ENCODE measurements around the gene PRDM10.
A peak's percentile ranks its signal among the peaks of the same experiment; 100 is the strongest.

Gene PRDM10

GRCh38 chr11:130002352-130002845 is at the start of gene PRDM10:
PRDM10 (minus strand) TSS chr11:130002835; CDS start chr11:129960964, 41,871 bp downstream.
- peak within 1 kb of the TSS; percentile 69 to 89 (median 88) for H3K4me3 ChIP-seq (ENCODE audit: low read depth in 1 of 5, low read length in 5 of 5)
- H3K4me1 ChIP-seq (ENCODE audit: control insufficient read depth in 5 of 5, insufficient read depth in 5 of 5, low read length in 5 of 5) = peaks cover 0 to 24% (median 23%) of the 10 kb centered on the region in 5 donors
- peak within 1 kb of the TSS; percentile 73 to 95 (median 86) for H3K9ac ChIP-seq (ENCODE audit: low read length in 5 of 5)
- H3K27ac ChIP-seq (ENCODE audit: low read depth, low read length) = peak within 1 kb of the TSS; percentile 95
- no peaks in the 10 kb centered on the region for H3K9me3 ChIP-seq (ENCODE audit: control insufficient read depth in 5 of 5, low read length in 5 of 5)
- no peaks in the 10 kb centered on the region for H3K36me3 ChIP-seq (ENCODE audit: control insufficient read depth in 5 of 5, insufficient read depth in 5 of 5, low read length in 5 of 5)
- no peaks in the 10 kb centered on the region for H3K27me3 ChIP-seq (ENCODE audit: control insufficient read depth in 5 of 5, insufficient read depth in 4 of 5, low read length in 5 of 5)

DNA sequence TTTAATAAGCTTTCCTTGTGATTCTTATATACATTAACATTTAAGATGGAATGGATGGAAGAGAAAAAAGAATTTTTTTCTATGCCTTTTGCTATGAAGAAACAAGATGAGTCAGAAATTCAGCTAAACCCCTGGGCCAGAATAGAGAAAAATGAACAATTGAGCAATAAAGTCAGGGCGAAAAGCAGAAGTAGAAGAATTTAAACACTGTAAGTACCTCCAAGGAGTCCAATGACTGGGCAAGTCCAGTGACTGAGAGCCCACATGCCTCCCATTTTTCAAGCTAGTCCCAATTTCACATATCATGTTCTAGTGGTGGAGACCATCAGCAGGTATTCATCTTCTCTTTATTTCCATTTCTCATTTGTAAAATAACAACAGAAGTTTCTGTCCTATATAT is 48.4 kb upstream of the PRDM10 start:
- Histone ChIP-seq H3K9me3 (ENCODE audit: control insufficient read depth in 5 of 5, low read length in 5 of 5) (peaks cover 0 to 5% (median 0%) of the 10 kb centered on the region in 5 donors), H3K36me3 (ENCODE audit: control insufficient read depth in 5 of 5, insufficient read depth in 5 of 5, low read length in 5 of 5) (no peaks in the 10 kb centered on the region), H3K27me3 (ENCODE audit: control insufficient read depth in 5 of 5, insufficient read depth in 4 of 5, low read length in 5 of 5) (no peaks in the 10 kb centered on the region), H3K9ac (ENCODE audit: low read length in 5 of 5) (no peak overlapping the region), H3K27ac (ENCODE audit: low read depth, low read length) (no peak overlapping the region), H3K4me1 (ENCODE audit: control insufficient read depth in 5 of 5, insufficient read depth in 5 of 5, low read length in 5 of 5) (peaks cover 0 to 6% (median 0%) of the 10 kb centered on the region in 5 donors), H3K4me3 (ENCODE audit: low read depth in 1 of 5, low read length in 5 of 5) (no peak overlapping the region)

- Histone ChIP-seq H3K4me3 (ENCODE audit: low read depth in 1 of 5, low read length in 5 of 5) (no peak overlapping the region), H3K27me3 (ENCODE audit: control insufficient read depth in 5 of 5, insufficient read depth in 4 of 5, low read length in 5 of 5) (no peaks in the 10 kb centered on the region), H3K9me3 (ENCODE audit: control insufficient read depth in 5 of 5, low read length in 5 of 5) (peaks cover 0 to 5% (median 0%) of the 10 kb centered on the region in 5 donors), H3K36me3 (ENCODE audit: control insufficient read depth in 5 of 5, insufficient read depth in 5 of 5, low read length in 5 of 5) (no peaks in the 10 kb centered on the region), H3K4me1 (ENCODE audit: control insufficient read depth in 5 of 5, insufficient read depth in 5 of 5, low read length in 5 of 5) (peaks cover 0 to 6% (median 0%) of the 10 kb centered on the region in 5 donors), H3K27ac (ENCODE audit: low read depth, low read length) (no peak overlapping the region), H3K9ac (ENCODE audit: low read length in 5 of 5) (no peak overlapping the region)
Observed at GRCh38 chr11:130050257-130050656, 47.6 kb upstream of the PRDM10 start.

DNA sequence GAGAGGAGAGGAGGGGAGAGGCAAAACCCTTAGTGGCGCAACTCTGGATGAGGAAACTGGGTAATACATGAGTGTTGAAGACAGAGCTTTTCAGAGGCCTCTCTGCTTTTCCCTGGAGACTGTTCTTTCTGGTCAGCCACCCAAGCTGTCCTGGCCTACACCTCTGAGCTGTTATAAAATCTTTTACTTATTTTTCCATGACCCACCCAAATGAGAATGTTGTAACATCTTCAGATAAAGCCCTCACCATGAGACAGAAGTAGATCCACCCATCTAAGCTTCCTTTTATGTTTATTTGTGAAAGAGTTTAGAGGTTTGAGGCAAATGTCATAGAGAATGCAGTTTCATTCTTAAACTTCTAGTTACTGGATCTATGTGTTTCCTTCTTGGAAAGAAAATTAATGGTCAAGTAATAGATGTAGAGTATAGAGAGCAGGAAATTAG is 46.7 kb upstream of the PRDM10 start:
- H3K9ac ChIP-seq (ENCODE audit: low read length in 5 of 5) = no peak overlapping the region
- H3K27ac ChIP-seq (ENCODE audit: low read depth, low read length) = no peak overlapping the region
- H3K4me3 ChIP-seq (ENCODE audit: low read depth in 1 of 5, low read length in 5 of 5) = no peak overlapping the region
- H3K36me3 ChIP-seq (ENCODE audit: control insufficient read depth in 5 of 5, insufficient read depth in 5 of 5, low read length in 5 of 5) = no peaks in the 10 kb centered on the region
- peaks cover 0 to 5% (median 0%) of the 10 kb centered on the region in 5 donors for H3K9me3 ChIP-seq (ENCODE audit: control insufficient read depth in 5 of 5, low read length in 5 of 5)
- H3K27me3 ChIP-seq (ENCODE audit: control insufficient read depth in 5 of 5, insufficient read depth in 4 of 5, low read length in 5 of 5) = no peaks in the 10 kb centered on the region
- peaks cover 0 to 6% (median 0%) of the 10 kb centered on the region in 5 donors for H3K4me1 ChIP-seq (ENCODE audit: control insufficient read depth in 5 of 5, insufficient read depth in 5 of 5, low read length in 5 of 5)

DNA sequence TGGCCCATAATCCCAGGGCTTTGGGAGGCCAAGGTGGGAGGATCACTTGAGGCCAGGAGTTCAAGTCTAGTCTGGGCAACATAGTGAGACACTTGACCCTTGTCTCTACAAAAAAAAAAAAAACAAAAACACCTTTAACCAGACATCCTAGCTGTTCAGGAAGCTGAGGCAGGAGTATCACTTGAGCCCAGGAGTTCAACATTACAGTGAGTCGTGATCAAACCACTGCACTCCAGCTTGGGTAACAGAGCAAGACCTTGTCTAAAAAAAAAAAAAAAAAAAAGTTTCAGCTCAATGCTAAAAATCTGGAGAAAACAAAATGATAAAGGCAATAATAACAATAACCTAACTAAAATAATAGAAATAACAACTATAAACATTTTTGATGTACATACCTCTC is 44.5 kb upstream of the PRDM10 start:
- Histone ChIP-seq H3K27me3 (ENCODE audit: control insufficient read depth in 5 of 5, insufficient read depth in 4 of 5, low read length in 5 of 5) (no peaks in the 10 kb centered on the region), H3K36me3 (ENCODE audit: control insufficient read depth in 5 of 5, insufficient read depth in 5 of 5, low read length in 5 of 5) (no peaks in the 10 kb centered on the region), H3K4me1 (ENCODE audit: control insufficient read depth in 5 of 5, insufficient read depth in 5 of 5, low read length in 5 of 5) (peaks cover 0 to 18% (median 7%) of the 10 kb centered on the region in 5 donors), H3K9me3 (ENCODE audit: control insufficient read depth in 5 of 5, low read length in 5 of 5) (no peaks in the 10 kb centered on the region), H3K27ac (ENCODE audit: low read depth, low read length) (no peak overlapping the region), H3K4me3 (ENCODE audit: low read depth in 1 of 5, low read length in 5 of 5) (no peak overlapping the region), H3K9ac (ENCODE audit: low read length in 5 of 5) (no peak overlapping the region)

DNA sequence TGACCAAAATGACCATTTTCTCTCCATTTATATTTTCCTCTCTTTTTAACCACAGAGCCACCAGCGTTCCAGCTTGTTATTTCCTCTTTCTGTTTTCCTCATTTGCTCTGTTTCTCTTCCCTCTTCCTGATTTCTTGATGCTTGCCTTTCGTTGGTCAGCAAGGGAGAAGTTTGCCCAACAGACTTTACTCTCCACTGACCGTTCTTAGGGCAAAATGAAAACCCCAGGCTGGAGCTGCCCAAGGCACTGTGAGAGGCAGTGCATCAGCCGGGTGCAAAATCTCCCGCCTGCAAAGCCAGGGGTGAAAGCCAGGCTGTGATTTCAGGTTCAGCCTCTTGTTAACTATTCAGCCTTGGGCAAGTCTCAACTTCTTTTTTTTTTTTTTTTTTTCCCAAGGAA is 40.9 kb upstream of the PRDM10 start:
- Histone ChIP-seq H3K9ac (ENCODE audit: low read length in 5 of 5) (no peak overlapping the region), H3K9me3 (ENCODE audit: control insufficient read depth in 5 of 5, low read length in 5 of 5) (no peaks in the 10 kb centered on the region), H3K36me3 (ENCODE audit: control insufficient read depth in 5 of 5, insufficient read depth in 5 of 5, low read length in 5 of 5) (no peaks in the 10 kb centered on the region), H3K4me1 (ENCODE audit: control insufficient read depth in 5 of 5, insufficient read depth in 5 of 5, low read length in 5 of 5) (peaks cover 0 to 16% (median 9%) of the 10 kb centered on the region in 5 donors), H3K4me3 (ENCODE audit: low read depth in 1 of 5, low read length in 5 of 5) (no peak overlapping the region), H3K27me3 (ENCODE audit: control insufficient read depth in 5 of 5, insufficient read depth in 4 of 5, low read length in 5 of 5) (no peaks in the 10 kb centered on the region), H3K27ac (ENCODE audit: low read depth, low read length) (no peak overlapping the region)

- no peak overlapping the region for H3K27ac ChIP-seq (ENCODE audit: low read depth, low read length)
- H3K27me3 ChIP-seq (ENCODE audit: control insufficient read depth in 5 of 5, insufficient read depth in 4 of 5, low read length in 5 of 5) = no peaks in the 10 kb centered on the region
- H3K4me3 ChIP-seq (ENCODE audit: low read depth in 1 of 5, low read length in 5 of 5) = no peak overlapping the region
- peaks cover 0 to 16% (median 9%) of the 10 kb centered on the region in 5 donors for H3K4me1 ChIP-seq (ENCODE audit: control insufficient read depth in 5 of 5, insufficient read depth in 5 of 5, low read length in 5 of 5)
- no peaks in the 10 kb centered on the region for H3K36me3 ChIP-seq (ENCODE audit: control insufficient read depth in 5 of 5, insufficient read depth in 5 of 5, low read length in 5 of 5)
- H3K9ac ChIP-seq (ENCODE audit: low read length in 5 of 5) = no peak overlapping the region
- no peaks in the 10 kb centered on the region for H3K9me3 ChIP-seq (ENCODE audit: control insufficient read depth in 5 of 5, low read length in 5 of 5)
Observed at GRCh38 chr11:130042093-130042591, 39.5 kb upstream of the PRDM10 start.

- no peaks in the 10 kb centered on the region for H3K36me3 ChIP-seq (ENCODE audit: control insufficient read depth in 5 of 5, insufficient read depth in 5 of 5, low read length in 5 of 5)
- no peak overlapping the region for H3K4me3 ChIP-seq (ENCODE audit: low read depth in 1 of 5, low read length in 5 of 5)
- H3K27ac ChIP-seq (ENCODE audit: low read depth, low read length) = no peak overlapping the region
- peaks cover 0 to 16% (median 9%) of the 10 kb centered on the region in 5 donors for H3K4me1 ChIP-seq (ENCODE audit: control insufficient read depth in 5 of 5, insufficient read depth in 5 of 5, low read length in 5 of 5)
- no peak overlapping the region for H3K9ac ChIP-seq (ENCODE audit: low read length in 5 of 5)
- H3K9me3 ChIP-seq (ENCODE audit: control insufficient read depth in 5 of 5, low read length in 5 of 5) = no peaks in the 10 kb centered on the region
- H3K27me3 ChIP-seq (ENCODE audit: control insufficient read depth in 5 of 5, insufficient read depth in 4 of 5, low read length in 5 of 5) = no peaks in the 10 kb centered on the region
Observed at GRCh38 chr11:130040281-130040940, 37.8 kb upstream of the PRDM10 start.

DNA sequence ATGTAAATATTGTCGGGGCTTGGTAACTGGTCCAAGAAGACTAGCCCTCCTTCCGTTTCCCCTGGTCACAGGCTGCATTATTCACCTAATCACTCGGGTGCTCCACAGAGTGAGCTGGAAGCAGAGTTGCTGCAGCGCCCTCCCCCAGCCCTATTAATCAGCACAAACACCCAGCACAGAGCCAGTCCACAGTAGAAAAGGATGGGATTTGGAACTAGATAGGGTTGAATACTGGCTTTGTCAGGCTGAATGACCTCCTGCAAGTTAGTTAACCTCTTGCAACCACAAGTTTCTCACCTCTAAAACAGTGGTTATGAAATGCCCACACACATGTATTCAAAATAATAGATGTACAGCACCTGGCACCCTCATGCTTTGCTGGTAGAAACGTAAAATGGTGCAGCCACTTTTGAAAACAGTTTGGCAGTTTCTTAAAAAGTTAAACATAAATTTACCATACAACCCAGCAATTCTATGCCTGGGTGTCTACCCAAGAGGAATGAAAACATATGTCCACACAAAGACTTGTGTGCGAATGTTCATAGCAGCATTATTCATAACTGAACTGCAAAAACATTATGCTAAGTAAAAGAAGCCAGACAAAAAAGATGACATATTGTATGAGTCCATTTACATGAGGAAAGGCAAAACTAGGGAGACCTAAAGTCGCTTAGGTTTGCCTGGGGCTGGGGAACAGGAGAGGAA is 35.4 kb upstream of the PRDM10 start:
- Histone ChIP-seq H3K27ac (ENCODE audit: low read depth, low read length) (no peak overlapping the region), H3K27me3 (ENCODE audit: control insufficient read depth in 5 of 5, insufficient read depth in 4 of 5, low read length in 5 of 5) (no peaks in the 10 kb centered on the region), H3K4me1 (ENCODE audit: control insufficient read depth in 5 of 5, insufficient read depth in 5 of 5, low read length in 5 of 5) (peaks cover 0 to 14% (median 9%) of the 10 kb centered on the region in 5 donors), H3K4me3 (ENCODE audit: low read depth in 1 of 5, low read length in 5 of 5) (no peak overlapping the region), H3K9ac (ENCODE audit: low read length in 5 of 5) (no peak overlapping the region), H3K36me3 (ENCODE audit: control insufficient read depth in 5 of 5, insufficient read depth in 5 of 5, low read length in 5 of 5) (no peaks in the 10 kb centered on the region), H3K9me3 (ENCODE audit: control insufficient read depth in 5 of 5, low read length in 5 of 5) (no peaks in the 10 kb centered on the region)

DNA sequence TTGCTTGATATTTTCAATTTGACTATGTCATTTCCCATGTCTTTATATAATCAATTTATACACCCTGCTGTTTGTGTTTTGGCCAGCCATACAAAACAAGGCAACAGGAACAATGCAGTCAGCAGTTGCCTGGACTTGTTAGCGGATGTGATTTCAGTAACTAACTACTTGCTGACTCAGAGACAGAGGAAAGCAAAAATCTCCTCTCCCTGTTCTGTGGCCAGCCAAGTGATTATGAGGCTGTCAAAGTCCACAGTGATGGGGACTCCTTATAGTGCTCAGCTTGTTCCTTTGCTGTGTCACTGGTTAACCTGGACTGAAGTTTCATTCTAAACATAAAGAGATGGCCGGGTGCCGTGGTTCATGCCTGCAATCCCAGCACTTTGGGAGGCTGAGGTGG is 34.4 kb upstream of the PRDM10 start:
- Histone ChIP-seq H3K27me3 (ENCODE audit: control insufficient read depth in 5 of 5, insufficient read depth in 4 of 5, low read length in 5 of 5) (no peaks in the 10 kb centered on the region), H3K27ac (ENCODE audit: low read depth, low read length) (no peak overlapping the region), H3K9ac (ENCODE audit: low read length in 5 of 5) (no peak overlapping the region), H3K4me1 (ENCODE audit: control insufficient read depth in 5 of 5, insufficient read depth in 5 of 5, low read length in 5 of 5) (peaks cover 0 to 6% (median 1%) of the 10 kb centered on the region in 5 donors), H3K9me3 (ENCODE audit: control insufficient read depth in 5 of 5, low read length in 5 of 5) (no peaks in the 10 kb centered on the region), H3K36me3 (ENCODE audit: control insufficient read depth in 5 of 5, insufficient read depth in 5 of 5, low read length in 5 of 5) (no peaks in the 10 kb centered on the region), H3K4me3 (ENCODE audit: low read depth in 1 of 5, low read length in 5 of 5) (no peak overlapping the region)
